Smooth muscle cell of the brain vasculature (primary cell): Measurements from ENCODE around the gene C19orf25.

Experiments used
- DNase-seq: peaks from one replicate; pipeline ENCODE4 v3.0.0-alpha.2; 2012; ENCODE audit warnings: low read depth, low spot score

C19orf25 gene

DNA sequence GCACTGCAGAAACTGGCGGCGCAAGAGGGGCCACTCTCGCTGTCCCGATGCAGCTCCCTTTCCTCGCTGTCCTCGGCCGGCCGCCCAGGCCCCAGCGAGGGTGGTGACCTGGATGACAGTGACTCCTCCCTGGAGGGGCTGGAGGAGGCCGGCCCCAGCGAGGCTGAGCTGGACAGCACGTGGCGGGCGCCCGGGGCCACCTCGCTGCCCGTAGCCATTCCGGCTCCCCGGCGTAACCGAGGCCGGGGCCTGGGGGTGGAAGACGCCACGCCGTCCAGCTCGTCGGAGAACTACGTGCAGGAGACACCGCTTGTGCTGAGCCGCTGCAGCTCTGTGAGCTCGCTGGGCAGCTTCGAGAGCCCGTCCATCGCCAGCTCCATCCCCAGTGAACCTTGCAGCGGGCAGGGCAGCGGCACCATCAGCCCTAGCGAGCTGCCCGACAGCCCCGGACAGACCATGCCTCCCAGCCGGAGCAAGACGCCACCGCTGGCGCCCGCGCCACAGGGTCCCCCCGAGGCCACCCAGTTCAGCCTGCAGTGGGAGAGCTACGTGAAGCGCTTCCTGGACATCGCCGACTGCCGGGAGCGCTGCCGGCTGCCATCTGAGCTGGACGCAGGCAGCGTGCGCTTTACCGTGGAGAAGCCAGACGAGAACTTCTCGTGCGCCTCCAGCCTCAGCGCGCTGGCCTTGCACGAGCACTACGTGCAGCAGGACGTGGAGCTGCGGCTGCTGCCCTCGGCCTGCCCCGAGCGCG, 12.4 kb downstream of the C19orf25 start:
- no peak for DNase-seq

DNA sequence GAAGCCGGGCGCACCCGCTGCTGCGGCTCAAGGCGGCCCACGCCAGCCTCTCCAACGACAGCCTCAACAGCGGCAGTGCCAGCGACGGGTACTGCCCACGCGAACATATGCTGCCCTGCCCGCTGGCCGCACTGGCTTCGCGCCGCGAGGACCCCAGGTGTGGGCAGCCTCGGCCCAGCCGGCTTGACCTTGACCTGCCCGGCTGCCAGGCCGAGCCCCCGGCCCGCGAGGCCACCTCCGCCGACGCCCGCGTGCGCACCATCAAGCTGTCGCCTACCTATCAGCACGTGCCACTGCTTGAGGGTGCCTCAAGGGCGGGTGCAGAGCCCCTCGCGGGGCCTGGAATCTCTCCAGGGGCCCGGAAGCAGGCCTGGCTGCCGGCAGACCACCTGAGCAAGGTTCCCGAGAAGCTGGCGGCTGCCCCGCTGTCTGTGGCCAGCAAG, 13.0 kb downstream of the C19orf25 start:
- DNase-seq, result no peak

DNA sequence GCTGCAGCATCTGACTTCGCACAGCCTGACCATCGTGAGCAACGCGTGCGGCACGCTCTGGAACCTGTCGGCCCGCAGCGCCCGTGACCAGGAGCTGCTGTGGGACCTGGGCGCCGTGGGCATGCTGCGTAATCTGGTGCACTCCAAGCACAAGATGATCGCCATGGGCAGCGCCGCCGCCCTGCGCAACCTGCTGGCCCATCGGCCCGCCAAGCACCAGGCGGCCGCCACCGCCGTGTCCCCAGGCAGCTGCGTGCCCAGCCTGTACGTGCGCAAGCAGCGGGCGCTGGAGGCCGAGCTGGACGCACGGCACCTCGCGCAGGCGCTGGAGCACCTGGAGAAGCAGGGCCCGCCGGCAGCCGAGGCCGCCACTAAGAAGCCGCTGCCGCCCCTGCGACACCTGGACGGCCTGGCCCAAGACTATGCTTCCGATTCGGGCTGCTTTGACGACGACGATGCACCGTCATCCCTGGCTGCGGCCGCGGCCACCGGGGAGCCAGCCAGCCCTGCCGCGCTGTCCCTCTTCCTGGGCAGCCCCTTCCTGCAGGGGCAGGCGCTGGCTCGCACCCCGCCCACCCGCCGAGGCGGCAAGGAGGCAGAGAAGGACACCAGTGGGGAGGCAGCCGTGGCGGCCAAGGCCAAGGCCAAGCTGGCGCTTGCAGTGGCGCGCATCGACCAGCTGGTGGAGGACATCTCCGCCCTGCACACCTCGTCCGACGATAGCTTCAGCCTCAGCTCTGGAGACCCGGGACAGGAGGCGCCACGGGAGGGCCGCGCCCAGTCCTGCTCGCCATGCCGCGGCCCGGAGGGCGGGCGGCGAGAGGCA, 13.6 kb downstream of the C19orf25 start:
- DNase-seq, result no peak

DNA sequence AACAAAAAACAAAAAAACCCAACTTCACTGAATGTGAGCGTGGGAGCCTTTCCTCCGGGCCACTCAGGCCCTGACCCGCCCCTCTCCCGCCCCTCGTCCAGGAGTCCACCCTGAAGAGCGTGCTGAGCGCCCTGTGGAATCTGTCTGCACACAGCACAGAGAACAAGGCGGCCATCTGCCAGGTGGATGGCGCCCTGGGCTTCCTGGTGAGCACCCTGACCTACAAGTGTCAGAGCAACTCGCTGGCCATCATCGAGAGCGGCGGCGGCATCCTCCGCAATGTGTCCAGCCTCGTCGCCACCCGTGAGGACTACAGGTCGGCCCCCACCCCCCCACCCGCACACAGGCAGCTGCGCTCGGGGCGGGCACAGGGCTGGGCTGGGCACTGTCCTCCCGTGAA, 17.2 kb downstream of the C19orf25 start:
- DNase-seq, result no peak

GRCh38 chr19:1460033-1460995, 18.7 kb downstream of the C19orf25 start:
- DNase-seq, result no peak

- no peak for DNase-seq
These were observed 19.5 kb downstream of the C19orf25 start for GRCh38 chr19:1459479-1459878.

DNA sequence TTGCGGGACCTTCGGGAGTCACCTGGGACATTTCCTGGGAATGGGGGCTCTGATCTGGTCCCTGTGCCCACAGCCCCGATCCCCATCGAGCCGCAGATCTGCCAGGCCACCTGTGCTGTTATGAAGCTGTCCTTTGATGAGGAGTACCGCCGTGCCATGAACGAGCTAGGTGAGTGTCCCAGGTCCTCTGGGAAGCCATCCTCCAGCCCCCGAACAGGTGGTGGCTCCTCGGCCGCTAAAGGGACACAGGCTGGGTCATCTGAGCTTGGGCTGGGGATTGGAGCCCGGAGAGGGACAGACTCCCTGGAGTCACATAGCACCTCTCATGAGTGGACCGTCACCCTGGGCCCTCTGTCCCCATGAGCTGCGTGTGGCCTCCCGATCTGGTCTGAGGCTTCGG, 21.1 kb downstream of the C19orf25 start:
- no peak for DNase-seq

DNA sequence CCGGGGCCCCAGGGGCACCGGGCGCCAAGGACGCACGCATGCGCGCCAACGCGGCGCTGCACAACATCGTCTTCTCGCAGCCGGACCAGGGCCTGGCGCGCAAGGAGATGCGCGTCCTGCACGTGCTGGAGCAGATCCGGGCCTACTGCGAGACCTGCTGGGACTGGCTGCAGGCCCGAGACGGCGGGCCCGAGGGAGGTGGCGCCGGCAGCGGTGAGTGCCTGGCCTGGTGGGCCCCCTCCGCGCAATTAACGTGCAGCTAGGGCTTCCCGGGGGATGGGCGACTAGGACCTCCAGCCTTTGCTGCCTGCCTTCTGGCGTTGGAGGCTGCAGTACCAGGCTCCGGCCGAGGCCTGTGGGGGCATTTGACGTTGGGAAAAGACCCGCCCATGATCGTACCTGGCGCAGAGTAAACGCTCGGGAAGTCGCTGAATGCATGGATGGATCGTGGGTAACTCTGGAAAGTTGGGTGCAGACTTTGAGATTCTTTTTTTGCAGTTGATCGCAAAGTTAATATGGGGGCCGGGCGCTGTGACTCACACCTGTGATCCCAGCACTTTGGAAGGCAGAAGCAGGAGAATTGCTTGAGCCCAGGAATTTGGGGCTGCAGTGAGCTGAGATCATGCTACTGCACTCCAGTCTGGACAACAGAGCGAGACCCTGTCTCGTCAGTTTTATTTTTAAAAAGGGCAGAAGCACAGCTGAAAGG, 21.8 kb downstream of the C19orf25 start:
- DNase-seq, result no peak

DNA sequence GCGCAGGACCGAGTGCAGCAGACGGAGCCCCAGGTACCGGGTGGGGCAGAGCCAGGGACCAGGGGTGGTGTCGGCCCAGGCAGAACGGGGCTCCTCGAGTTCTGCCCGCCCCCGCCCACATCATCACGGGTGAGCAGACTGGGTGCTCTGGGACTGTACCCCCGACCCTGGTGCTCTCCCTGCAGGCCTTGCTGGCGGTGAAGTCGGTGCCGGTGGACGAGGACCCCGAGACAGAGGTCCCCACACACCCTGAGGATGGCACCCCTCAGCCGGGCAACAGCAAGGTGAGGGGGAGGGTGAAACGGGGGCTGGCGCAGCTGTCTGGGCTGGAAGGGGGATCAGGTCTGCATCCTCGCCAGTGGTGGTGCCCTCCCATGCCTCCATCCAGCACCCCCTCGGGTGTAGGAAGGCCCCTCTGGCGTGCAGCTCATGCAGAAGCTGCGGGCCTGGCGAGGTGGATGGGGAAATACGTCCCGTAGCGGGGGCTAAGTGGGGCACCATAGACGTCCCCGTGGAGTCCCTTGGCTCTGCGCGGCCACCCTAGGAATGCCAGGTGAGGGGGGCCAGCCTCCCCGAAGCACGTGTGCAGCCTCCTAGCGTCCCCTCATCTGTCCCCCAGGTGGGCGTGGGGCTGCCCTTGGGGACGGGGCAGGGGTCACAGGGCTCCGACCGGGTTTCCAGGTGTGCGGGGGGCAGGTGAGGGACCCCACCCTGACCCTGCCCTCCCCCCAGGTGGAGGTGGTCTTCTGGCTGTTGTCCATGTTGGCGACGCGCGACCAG, 22.7 kb downstream of the C19orf25 start:
- no peak for DNase-seq

DNA sequence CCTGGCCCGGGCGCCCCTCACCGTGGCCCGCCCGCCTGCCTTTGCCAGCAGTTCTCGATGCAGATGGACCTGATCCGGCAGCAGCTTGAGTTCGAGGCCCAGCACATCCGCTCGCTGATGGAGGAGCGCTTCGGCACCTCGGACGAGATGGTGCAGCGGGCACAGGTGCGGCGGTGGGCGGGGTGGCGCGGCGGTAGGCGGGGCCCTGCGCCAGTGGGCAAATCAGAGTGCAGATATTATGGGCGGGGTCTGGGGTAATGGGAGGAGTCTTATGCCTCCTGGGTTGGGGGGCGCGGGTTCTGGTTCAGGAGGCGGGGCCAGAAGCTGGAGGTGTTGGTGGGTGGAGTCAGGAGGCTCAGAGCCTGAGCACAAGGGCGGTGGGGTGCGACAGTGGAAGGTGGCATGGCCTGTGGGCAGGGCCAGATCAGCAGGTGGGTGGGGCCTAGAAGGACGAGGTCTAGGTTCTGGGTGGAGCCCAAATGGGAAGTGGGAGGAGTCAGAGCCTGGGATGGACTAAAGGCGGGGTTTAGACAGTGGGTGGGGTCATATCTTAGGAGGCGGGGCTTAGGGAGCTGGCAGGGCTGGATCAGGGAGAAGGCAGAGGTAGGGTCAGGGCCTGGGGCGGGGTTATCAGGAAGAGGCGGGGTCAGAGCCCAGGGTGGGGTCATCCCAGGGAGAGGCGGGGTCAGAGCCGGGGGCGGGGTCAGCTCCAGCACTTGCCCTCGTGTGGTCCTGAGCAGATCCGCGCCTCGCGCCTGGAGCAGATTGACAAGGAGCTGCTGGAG, 23.5 kb downstream of the C19orf25 start:
- DNase-seq, result no peak

DNA sequence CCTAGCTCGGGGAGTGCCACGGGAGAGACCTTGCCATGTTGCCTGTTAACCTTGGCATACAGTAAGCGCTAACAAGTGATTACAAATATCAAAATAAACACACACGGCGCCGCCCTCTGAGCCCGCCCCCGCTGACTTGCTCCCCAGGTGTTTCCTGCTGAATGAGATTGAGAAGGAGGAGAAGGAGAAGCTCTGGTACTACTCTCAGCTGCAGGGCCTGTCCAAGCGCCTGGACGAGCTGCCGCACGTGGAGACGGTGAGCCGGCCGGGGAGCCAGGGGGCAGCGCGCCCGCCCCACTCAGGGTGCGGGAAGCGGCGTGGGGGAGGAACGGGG, 24.0 kb downstream of the C19orf25 start:
- no peak for DNase-seq

- no peak for DNase-seq
These were observed 25.3 kb downstream of the C19orf25 start for GRCh38 chr19:1453525-1454364.

DNA sequence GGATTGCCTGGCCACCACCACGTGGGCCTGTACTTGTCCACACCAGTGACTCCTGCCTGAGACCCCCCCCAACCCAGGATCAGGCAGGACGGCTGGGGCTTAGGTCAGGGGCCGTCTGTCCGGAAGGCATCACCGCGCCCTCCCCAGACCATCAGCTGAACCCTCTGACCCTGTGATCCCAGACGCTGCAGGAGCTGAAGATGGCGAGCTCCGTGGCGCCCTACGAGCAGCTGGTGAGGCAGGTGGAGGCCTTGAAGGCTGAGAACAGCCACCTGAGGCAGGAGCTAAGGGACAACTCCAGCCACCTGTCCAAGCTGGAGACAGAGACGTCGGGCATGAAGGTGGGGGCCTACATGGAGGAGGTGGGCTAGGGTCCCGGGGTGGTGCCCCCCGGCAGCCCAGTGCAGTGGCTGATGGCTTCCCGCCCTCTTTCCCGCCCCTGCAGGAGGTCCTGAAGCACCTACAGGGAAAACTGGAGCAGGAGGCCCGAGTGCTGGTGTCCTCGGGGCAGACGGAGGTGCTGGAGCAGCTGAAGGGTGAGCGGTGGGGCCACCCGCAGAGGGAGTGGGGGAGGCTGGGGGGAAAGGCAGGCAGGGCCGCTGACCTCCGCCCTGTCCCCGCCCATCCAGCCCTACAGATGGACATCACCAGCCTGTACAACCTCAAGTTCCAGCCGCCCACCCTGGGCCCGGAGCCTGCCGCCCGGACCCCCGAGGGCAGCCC, 26.1 kb downstream of the C19orf25 start:
- no peak for DNase-seq

DNA sequence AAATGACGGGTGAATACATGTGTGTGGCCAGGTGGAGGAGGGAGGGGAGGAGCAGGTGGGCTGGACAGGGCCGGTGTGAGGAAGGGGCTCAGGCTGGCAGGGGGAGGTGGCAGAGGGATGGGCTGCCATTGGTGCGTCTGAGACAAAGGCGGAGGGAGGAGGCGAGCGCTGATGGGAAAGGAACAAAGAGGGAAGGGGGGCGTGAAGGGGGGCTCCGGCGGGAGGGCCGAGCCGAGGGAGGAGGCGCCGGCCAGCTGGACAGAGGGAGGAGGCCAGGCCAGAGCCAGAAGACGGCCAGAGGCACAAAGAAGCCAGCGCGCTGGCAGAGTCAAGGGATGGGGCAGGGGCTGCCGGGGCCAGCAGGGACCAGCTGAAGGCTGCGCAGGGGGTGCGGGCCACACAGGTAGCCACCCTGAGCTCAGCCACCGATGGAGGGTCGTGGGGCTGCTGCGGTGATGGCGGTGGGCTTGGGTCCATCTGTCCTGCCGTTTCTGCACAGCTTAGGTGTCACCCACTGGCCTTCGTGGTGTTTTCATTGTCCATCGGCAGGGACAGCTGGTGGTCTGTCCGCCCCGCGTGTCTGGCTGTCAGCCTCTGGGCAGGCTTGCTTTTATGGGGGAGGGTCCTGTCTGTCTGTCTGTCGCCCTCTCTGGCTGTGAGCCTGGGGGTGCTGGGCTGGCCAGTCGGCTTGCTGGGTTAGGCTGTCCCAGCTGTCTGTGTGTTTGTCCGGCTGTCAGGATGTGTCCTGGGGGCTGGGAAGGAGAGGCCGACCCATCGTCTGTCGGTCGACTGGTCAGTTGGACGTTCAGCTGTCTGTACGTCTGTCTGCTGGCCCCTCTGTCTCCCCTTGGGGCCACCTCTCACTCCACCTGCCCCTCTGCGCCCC, 26.9 kb downstream of the C19orf25 start:
- DNase-seq, result no peak

GRCh38 chr19:1450735-1451731, 28.0 kb downstream of the C19orf25 start:
- no peak for DNase-seq
